ENCODE data around the gene PAQR6.

Gene PAQR6

DNA sequence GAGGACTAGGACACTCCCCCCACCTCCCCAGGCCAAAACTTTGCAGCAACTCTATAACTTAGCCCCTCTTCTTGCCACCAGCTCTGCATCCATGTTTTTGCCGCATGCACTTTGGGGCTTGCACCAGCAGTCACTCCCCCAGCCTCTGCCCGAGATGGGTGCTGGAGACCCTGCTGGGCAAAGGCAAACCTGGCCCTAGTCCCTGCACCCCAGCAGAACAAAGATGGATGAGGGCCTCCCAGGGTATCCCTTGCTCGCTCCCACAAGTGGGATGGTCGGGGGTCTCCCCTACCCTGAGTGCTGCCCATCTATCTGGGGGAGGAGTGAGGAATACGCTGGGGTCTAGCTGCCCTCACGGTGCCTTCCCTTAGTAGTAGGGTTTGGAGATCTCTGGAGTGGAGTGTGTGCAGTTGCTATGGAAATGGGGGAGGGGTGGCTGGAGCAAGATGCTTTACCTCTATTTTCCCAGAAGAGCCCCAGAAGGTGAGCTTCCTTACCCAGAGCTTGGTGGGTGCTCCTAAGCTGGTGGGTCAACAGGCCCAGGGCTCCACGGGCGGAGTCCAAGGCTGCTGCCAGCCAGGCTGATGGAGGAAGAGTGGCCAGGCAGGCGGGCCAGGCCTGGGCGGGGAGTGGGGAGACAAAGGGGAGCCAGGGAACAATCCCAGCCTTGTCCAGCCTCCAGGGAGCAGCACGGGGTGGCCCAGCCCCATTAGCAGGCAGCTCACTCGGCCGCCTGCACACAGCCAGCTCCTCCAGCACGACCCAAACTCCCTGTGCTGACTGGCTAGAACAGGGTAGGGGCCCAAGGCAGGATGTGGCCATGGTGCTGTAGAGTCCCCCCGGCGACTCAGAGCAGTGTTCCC, at the start of gene PAQR6:
Gene PAQR6 (minus strand): TSS at position 597 of the 863 bp plus-strand sequence. CDS start 1,325 bp downstream, outside the sequence.
- no peak for DNase-seq (ENCODE audit: low read depth in 2 of 3, low spot score in 1 of 3)

GRCh38 chr1:156295391-156295947, 47.6 kb upstream of the PAQR6 start, which contains the start of gene GLMP:
GLMP (minus strand) TSS chr1:156295679; CDS start chr1:156295645, 34 bp downstream.
- peak; percentile 21 to 47 (median 43) for DNase-seq (ENCODE audit: low read depth in 2 of 3, low spot score in 1 of 3)

GRCh38 chr1:156293895-156294294, 46.0 kb upstream of the PAQR6 start:
- DNase-seq (ENCODE audit: low read depth in 2 of 3, low spot score in 1 of 3): no peak

- no peak for DNase-seq (ENCODE audit: low read depth in 2 of 3, low spot score in 1 of 3)
Observed at GRCh38 chr1:156293098-156293434, 45.2 kb upstream of the PAQR6 start.

DNA sequence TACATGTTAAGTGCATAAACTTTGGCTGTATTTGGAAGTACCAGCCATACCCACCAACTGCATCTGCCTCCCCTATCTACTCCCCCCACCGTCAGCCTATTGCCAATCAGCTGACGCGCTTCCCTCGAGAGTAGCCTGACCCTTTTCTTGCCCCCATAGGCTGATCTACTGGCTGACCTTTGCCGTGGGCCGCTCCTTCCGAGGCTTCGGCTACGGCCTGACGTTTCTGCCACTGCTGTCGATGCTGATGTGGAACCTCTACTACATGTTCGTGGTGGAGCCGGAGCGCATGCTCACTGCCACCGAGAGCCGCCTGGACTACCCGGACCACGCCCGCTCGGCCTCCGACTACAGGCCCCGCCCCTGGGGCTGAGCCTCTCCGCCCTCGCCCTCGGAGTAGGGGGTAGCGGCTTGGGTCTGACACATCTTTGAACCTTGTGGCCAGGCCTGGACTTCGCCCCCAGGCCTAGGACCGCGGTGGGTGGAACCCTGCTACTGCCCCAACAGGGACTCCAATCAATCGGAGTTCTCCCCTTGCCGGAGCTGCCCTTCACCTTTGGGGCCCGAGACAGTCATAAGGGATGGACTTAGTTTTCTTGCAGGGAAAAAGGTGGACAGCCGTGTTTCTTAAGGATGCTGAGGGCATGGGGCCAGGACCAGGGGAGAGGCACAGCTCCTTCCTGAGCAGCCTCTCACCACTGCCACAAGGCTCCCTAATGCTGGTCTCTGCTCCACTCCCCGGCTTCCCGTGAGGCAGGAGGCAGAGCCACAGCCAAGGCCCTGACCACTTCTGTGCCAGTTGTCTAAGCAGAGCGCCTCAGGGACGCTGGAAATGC, 43.6 kb upstream of the PAQR6 start:
- no peak for DNase-seq (ENCODE audit: low read depth in 2 of 3, low spot score in 1 of 3)

GRCh38 chr1:156289857-156290256, 42.0 kb upstream of the PAQR6 start:
- DNase-seq (ENCODE audit: low read depth in 2 of 3, low spot score in 1 of 3): no peak

DNA sequence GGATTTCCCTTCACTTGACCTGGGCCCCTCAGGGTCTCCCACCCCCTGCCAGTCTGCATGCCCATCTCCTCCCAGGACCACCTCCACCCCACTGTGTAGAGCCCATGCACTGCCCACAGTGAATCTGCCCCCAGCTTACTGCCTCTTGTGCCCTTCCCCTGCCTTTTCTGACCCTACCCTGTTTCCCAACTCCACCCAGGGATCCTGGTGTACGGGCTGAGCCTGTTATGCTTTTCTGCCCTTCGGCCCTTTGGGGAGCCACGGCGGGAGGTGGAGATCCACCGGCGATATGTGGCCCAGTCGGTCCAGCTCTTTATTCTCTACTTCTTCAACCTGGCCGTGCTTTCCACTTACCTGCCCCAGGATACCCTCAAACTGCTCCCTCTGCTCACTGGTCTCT, 38.2 kb upstream of the PAQR6 start:
- no peak for DNase-seq (ENCODE audit: low read depth in 2 of 3, low spot score in 1 of 3)

DNA sequence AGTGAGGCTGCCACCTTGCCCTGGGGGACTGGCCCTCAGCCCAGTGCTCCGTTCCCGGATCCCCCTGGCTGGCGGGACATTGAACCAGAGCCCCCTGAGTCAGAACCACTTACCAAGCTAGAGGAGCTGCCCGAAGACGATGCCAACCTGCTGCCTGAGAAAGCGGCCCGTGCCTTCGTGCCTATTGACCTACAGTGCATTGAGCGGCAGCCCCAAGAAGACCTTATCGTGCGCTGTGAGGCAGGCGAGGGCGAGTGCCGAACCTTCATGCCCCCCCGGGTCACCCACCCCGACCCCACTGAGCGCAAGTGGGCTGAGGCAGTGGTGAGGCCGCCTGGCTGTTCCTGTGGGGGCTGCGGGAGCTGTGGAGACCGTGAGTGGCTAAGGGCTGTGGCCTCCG, 37.6 kb upstream of the PAQR6 start:
- no peak for DNase-seq (ENCODE audit: low read depth in 2 of 3, low spot score in 1 of 3)

DNA sequence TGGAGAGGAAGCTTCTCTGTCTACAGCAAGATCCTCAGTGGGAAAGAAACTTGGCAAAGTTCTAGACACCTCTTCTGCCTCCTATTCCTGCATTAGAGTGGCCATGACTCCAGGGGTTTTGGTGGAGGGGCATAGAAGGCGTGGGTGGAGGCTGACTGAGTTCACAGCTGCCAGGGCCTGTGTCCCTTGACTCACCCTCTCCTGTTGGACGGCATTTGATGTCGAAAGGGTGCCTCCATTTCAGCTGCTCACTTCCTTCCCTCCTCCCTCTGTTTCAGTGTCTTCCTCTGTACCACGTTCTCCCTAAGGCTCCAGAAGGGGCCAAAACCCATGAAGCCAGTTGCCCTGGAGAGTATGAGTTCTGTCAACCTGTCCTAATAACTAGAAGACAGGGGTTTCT, 36.9 kb upstream of the PAQR6 start:
- DNase-seq (ENCODE audit: low read depth in 2 of 3, low spot score in 1 of 3): no peak

DNA sequence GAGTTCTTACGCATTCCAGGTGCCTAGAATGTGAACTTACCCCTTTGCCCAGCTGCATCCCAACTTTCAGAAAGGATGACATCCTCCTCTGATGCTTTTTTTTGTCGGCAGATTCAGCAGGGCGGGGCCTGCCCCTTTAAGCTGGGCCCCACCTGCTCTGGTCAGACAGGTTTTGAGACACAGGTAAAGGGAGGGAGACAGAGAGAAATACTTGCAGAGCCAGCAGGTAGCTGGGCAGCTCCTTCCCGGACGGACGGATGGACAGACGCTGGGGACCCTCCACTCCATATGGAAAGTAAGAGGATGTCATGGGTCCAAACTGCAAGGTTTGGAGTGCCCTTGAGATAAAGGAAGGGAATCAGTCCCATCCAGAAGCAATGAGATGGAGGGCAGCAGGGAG, 36.3 kb upstream of the PAQR6 start, which contains the start of gene TMEM79:
Gene TMEM79 (plus strand): TSS at position 214 of the 400 bp plus-strand sequence. CDS start 902 bp downstream, outside the sequence.
- no peak for DNase-seq (ENCODE audit: low read depth in 2 of 3, low spot score in 1 of 3)

GRCh38 chr1:156283521-156283920, 35.7 kb upstream of the PAQR6 start:
- DNase-seq (ENCODE audit: low read depth in 2 of 3, low spot score in 1 of 3): no peak

DNA sequence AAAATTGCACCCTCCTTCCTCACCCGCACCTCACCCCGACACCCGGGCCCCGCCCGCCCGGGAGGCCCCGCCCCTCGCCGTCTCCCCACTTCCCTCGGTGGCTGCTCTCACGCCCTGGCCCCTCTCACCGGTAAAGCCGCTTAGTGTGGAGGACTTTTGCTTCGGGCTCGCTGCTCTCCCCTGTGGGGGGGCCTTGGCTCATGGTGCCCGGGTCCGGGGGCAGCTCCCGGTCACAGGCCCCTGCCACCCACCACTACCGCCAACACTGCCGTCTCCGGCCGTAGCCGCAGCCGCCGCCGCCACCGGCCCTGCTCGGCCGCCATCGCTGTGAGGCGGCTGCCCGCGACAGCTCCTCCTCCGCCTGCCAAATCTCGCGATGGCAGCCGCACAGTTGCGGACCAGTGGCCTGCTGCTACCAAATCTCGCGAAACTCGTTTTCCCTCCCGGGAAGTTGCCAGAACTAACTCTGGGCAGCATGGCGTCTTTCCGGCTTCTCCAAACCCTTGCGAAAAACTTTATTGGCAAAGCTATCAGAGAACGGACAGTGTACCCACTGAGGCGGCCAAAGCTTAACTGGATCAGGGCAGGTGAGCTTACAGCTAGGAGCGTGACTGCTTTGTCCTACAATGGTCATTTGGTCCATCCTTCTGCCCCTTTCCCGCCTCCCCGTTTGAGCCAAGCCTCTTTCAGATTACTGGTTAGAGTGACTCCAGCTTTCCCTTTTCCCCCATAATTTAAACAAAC, 34.8 kb upstream of the PAQR6 start, which contains the start of gene SMG5:
Gene SMG5 (minus strand): TSS at position 347 of the 744 bp plus-strand sequence. CDS start 145 bp downstream, at position 202.
- DNase-seq (ENCODE audit: low read depth in 2 of 3, low spot score in 1 of 3): peak; percentile 90 to 95 (median 94)

- DNase-seq (ENCODE audit: low read depth in 2 of 3, low spot score in 1 of 3): peak; percentile 16 to 36 (median 21)
Observed at GRCh38 chr1:156281693-156282478, 34.0 kb upstream of the PAQR6 start.

GRCh38 chr1:156281281-156281680, 33.4 kb upstream of the PAQR6 start:
- peak; percentile 37 to 47 (median 46) for DNase-seq (ENCODE audit: low read depth in 2 of 3, low spot score in 1 of 3)

DNA sequence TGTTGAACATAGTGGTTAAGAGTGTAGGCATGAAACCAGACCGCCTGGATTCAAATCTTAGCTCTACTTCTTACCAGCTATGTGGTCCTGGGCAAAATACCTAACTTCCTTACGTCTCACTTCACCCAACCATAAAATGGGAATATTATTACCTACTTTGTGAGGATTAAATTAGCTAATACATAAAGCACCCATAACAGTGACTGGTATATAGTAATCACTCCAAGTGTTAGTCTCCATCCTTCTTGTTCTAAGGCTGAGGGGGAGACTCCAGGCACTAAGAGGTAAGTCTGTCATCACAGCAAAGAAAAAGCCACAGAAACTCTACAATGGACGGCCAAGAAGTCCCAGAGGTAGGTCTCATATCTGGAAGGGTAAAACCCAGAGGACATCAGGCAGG, 32.0 kb upstream of the PAQR6 start:
- no peak for DNase-seq (ENCODE audit: low read depth in 2 of 3, low spot score in 1 of 3)

DNA sequence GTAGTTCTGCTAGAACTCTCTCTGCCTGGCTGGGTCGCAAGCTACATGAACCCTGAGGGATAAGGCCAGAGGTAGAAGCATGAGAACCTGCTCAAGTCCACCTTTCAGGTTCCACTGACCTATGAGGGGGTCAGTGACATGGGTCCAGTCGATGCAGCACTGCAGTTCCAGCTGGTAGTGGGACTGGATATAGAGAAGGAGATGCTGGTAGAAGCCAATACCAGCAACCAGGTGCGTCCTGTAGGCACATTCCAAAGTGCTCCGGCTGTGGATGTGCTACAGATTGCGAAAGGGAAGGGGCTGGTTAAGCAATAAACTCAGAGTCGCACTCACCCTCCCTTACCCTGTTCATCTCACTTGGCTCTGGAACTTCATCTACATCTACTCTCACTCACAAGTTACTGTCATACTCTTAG, 29.1 kb upstream of the PAQR6 start:
- DNase-seq (ENCODE audit: low read depth in 2 of 3, low spot score in 1 of 3): no peak

DNA sequence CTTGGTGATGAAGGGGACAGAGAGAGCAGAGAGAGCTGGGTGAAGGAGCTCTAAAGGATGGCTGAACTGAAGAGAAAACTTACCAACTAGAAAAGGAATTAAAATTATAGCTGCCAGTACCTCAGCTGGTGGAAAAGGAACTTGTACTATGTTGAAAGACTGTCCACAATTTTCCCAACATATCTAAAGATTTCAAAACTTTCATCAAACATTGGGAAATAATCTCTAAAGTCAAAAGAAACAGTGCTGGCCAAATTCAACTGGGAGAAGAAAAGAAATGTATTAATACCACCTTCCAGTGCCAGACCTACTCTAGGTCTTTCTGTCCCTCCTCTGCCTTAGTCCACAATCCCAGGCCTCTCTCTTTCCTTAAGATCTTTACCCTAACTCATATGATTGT, 28.7 kb upstream of the PAQR6 start:
- no peak for DNase-seq (ENCODE audit: low read depth in 2 of 3, low spot score in 1 of 3)

DNA sequence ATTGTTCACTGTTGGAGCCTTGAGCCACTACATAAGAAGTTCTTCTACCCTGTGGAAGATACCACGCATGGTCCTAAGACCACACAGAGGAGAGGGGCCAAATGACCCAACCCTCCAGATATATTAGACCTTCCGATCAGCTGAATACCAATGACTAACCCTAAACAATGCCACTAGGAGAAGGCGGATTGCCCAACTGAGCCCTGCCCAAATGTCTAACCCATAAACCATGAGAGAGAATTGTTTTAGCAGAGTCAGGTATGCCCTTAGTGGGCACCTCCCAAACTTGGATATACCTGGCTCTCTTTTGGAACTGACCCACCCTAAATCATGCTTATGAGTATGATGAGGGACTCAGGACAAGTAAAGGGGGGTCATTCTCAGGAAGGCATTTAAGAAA, 22.5 kb upstream of the PAQR6 start:
- no peak for DNase-seq (ENCODE audit: low read depth in 2 of 3, low spot score in 1 of 3)

GRCh38 chr1:156268336-156268735, 20.5 kb upstream of the PAQR6 start:
- DNase-seq (ENCODE audit: low read depth in 2 of 3, low spot score in 1 of 3): no peak

- no peak for DNase-seq (ENCODE audit: low read depth in 2 of 3, low spot score in 1 of 3)
Observed at GRCh38 chr1:156266051-156266450, 18.2 kb upstream of the PAQR6 start.
